Keratinocyte (primary cell): ENCODE results near the gene PRG3. TPM values are rescaled to one million over a fixed set of nuclear protein-coding genes. Genes with fewer than 3 reads are reported as not detected.
"Not testable (repeated sequence)": the region's sequence is repeated elsewhere in the genome, so short reads cannot be mapped to it uniquely, and the experiment has no call there.

Experiments used
- DNase-seq: peaks from one replicate; pipeline ENCODE4 v3.0.0-alpha.2; 2011; ENCODE audit warnings: low read depth, missing footprints, low spot score
- FAIRE-seq: peaks from 2 replicates; lab custom pipeline; 2011; peaks lifted over from hg19 to GRCh38; lab: Jason Lieb, UNC
- H2AFZ ChIP-seq: 2 replicates; pipeline ENCODE4 v1.6.0; 2012; ENCODE audit warnings: low read length, control low read depth, inconsistent platforms; ENCODE audit not compliant: control insufficient read depth
- H3K27ac ChIP-seq: 2 replicates; pipeline ENCODE4 v1.5.1; 2011; ENCODE audit warnings: low read length; ENCODE audit not compliant: control insufficient read depth, insufficient read depth
- H3K27me3 ChIP-seq: 3 replicates; pipeline ENCODE4 v1.6.0; 2011; ENCODE audit warnings: low read length; ENCODE audit not compliant: control insufficient read depth, insufficient read depth; ENCODE audit errors: extremely low read depth
- H3K36me3 ChIP-seq, 2 experiments: 2 replicates in 1 of 2; 3 replicates in 1 of 2; pipeline ENCODE4 v1.5.1; 2011; ENCODE audit warnings: low read length in 2 of 2, mild to moderate bottlenecking in 1 of 2; ENCODE audit not compliant: control insufficient read depth in 2 of 2, insufficient read depth in 2 of 2; ENCODE audit errors: extremely low read depth in 1 of 2
- H3K4me1 ChIP-seq: 3 replicates; pipeline ENCODE4 v1.5.1; 2011; ENCODE audit warnings: low read length; ENCODE audit not compliant: control insufficient read depth, insufficient read depth; ENCODE audit errors: extremely low read depth
- H3K4me2 ChIP-seq: 3 replicates; pipeline ENCODE4 v1.6.0; 2011; ENCODE audit warnings: low read depth, low read length; ENCODE audit not compliant: control insufficient read depth, insufficient read depth; ENCODE audit errors: extremely low read depth
- H3K4me3 ChIP-seq, 3 experiments: fragments of 200-600 bp in 1 of 3; sonication (generic) in 1 of 3; 2 replicates in 2 of 3; 3 replicates in 1 of 3; pipeline ENCODE4 v1.5.1; 2011 to 2016; ENCODE audit warnings: low read length in 3 of 3, mild to moderate bottlenecking in 3 of 3, control low read depth in 2 of 3, inconsistent platforms in 1 of 3, low read depth in 1 of 3, mixed read lengths in 1 of 3, mixed run types in 1 of 3, moderate library complexity in 1 of 3; ENCODE audit not compliant: control insufficient read depth in 2 of 3, insufficient read depth in 2 of 3; ENCODE audit errors: extremely low read depth in 1 of 3
- H3K79me2 ChIP-seq: 2 replicates; pipeline ENCODE4 v1.6.0; 2012; ENCODE audit warnings: low read length; ENCODE audit not compliant: control insufficient read depth, insufficient read depth
- H3K9ac ChIP-seq: 3 replicates; pipeline ENCODE4 v1.6.0; 2011; ENCODE audit warnings: low read length; ENCODE audit not compliant: control insufficient read depth, insufficient read depth; ENCODE audit errors: extremely low read depth
- H3K9me1 ChIP-seq: 3 replicates; pipeline ENCODE4 v1.6.0; 2011; ENCODE audit warnings: low read length; ENCODE audit not compliant: control insufficient read depth, insufficient read depth; ENCODE audit errors: extremely low read depth
- H3K9me3 ChIP-seq: 2 replicates; pipeline ENCODE4 v1.5.1; 2012; ENCODE audit warnings: low read depth, low read length; ENCODE audit not compliant: control insufficient read depth
- H4K20me1 ChIP-seq: 3 replicates; pipeline ENCODE4 v1.6.0; 2011; ENCODE audit warnings: low read length; ENCODE audit not compliant: control insufficient read depth, insufficient read depth; ENCODE audit errors: extremely low read depth
- EZH2 ChIP-seq: IDR thresholded peaks from one replicate; pipeline ENCODE4 v1.6.1; 2012; ENCODE audit warnings: inconsistent platforms, mild to moderate bottlenecking, low read length, moderate library complexity
- dilution Hi-C: fragments of 300-500 bp; cut with MboI; formaldehyde crosslinking; loops from one replicate; pipeline ENCODE4 v1.7.0; 2020; ENCODE audit warnings: low sequenced_read_pairs; ENCODE audit not compliant: extremely low pct_ligation_motif_present
- polyA plus RNA-seq, 5 experiments: library from polyadenylated mRNA; depleted of rRNA in 3 of 5; stranded (reverse) in 3 of 5; stranded (forward) in 1 of 5; unstranded in 1 of 5; fragments of >200 nt; gene quantifications; 1 replicate in 1 of 5; 2 replicates in 3 of 5; 3 replicates in 1 of 5; pipeline versions ENCODE4 v1.2.1 to v1.2.3, GENCODE V29; 2011 to 2012; ENCODE audit warnings: missing spikeins in 2 of 5, low read depth in 1 of 5, low replicate concordance in 1 of 5
- TF ChIP-seq, protein P1 (sequence below), 3 experiments: IDR thresholded peaks in 1 of 3; conservative IDR thresholded peaks in 1 of 3; optimal IDR thresholded peaks in 1 of 3; 2 replicates in 2 of 3; 3 replicates in 1 of 3; pipeline versions ENCODE3 to v1.5.1; 2011; ENCODE audit warnings: low read length in 3 of 3, mild to moderate bottlenecking in 3 of 3, moderate library complexity in 2 of 3, control low read depth in 1 of 3, inconsistent platforms in 1 of 3; ENCODE audit not compliant: insufficient read depth in 2 of 3; ENCODE audit errors: extremely low read depth in 1 of 3

Gene PRG3
- polyA plus RNA-seq, 1 donor (not counting 4 experiments of a cell fraction or from before 2014, with no cell fraction given): not detected

DNA sequence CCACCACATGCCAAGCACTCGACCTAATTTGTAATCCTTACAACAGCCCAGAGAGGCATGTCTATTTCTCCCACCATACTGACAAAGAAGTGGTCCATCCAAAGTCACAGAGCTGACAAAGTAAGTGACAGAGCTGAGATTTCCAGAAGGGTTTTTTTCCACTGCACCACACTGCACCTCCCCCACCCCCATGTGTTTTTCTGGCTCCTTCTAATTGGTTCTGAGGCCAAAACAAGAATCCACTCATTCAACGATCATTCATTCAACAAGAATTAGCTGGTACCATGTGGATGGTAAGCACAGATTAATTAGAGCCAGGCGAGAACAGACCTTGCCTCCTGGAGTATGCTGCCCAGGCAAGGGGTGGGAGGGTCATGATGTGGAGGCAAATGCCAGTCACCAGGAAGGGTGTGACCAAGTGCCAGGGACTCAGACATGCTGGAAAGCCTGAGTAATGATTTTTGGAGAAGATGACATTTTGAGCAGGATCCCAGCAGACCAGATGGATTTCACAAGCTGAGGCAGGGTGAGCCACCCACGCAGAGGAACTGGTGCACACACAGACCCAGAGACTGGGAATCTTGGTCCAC, 24.4 kb upstream of the PRG3 start:
- Histone ChIP-seq H3K9me3 (no peaks in the 10 kb centered on the region), H2AFZ (no peak overlapping the region), H3K4me1 (peaks cover 26% of the 10 kb centered on the region), H3K27ac (no peak overlapping the region), H3K9me1 (no peaks in the 10 kb centered on the region), H3K79me2 (no peaks in the 10 kb centered on the region), H3K36me3 (peaks cover 15 to 24% of the 10 kb centered on the region in 2 experiments), H3K4me3 (no peak overlapping the region), H3K9ac (no peak overlapping the region), H3K4me2 (no peak overlapping the region), H3K27me3 (no peaks in the 10 kb centered on the region), H4K20me1 (no peaks in the 10 kb centered on the region)
- DNase-seq (no peak), FAIRE-seq (peak; percentile 32)
- TF ChIP-seq EZH2: no peak
- TF ChIP-seq, protein P1, sequence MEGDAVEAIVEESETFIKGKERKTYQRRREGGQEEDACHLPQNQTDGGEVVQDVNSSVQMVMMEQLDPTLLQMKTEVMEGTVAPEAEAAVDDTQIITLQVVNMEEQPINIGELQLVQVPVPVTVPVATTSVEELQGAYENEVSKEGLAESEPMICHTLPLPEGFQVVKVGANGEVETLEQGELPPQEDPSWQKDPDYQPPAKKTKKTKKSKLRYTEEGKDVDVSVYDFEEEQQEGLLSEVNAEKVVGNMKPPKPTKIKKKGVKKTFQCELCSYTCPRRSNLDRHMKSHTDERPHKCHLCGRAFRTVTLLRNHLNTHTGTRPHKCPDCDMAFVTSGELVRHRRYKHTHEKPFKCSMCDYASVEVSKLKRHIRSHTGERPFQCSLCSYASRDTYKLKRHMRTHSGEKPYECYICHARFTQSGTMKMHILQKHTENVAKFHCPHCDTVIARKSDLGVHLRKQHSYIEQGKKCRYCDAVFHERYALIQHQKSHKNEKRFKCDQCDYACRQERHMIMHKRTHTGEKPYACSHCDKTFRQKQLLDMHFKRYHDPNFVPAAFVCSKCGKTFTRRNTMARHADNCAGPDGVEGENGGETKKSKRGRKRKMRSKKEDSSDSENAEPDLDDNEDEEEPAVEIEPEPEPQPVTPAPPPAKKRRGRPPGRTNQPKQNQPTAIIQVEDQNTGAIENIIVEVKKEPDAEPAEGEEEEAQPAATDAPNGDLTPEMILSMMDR (optimal IDR thresholded peaks at IDR 0.05 in 1 of 3, IDR thresholded peaks at IDR 0.05 in 1 of 3, conservative IDR thresholded peaks at IDR 0.05 in 1 of 3; ENCODE audit: extremely low read depth in 1 of 3, insufficient read depth in 2 of 3, low read length in 3 of 3): no peak
- dilution Hi-C loops: no loop called here

GRCh38 chr11:57403802-57404147, 22.8 kb upstream of the PRG3 start:
- H3K9ac ChIP-seq: no peak overlapping the region
- H3K36me3 ChIP-seq: peaks cover 9 to 11% of the 10 kb centered on the region in 2 experiments
- peaks cover 38% of the 10 kb centered on the region for H3K4me1 ChIP-seq
- dilution Hi-C loops: no loop called here
- no peaks in the 10 kb centered on the region for H3K27me3 ChIP-seq
- no peaks in the 10 kb centered on the region for H4K20me1 ChIP-seq
- no peak overlapping the region for H2AFZ ChIP-seq
- no peak for DNase-seq
- H3K9me3 ChIP-seq: no peaks in the 10 kb centered on the region
- H3K9me1 ChIP-seq: no peaks in the 10 kb centered on the region
- no peak overlapping the region for H3K4me2 ChIP-seq
- H3K27ac ChIP-seq: no peak overlapping the region
- H3K4me3 ChIP-seq: no peak overlapping the region
- FAIRE-seq: no peak
- TF ChIP-seq, protein P1 (optimal IDR thresholded peaks at IDR 0.05 in 1 of 3, IDR thresholded peaks at IDR 0.05 in 1 of 3, conservative IDR thresholded peaks at IDR 0.05 in 1 of 3; ENCODE audit: extremely low read depth in 1 of 3, insufficient read depth in 2 of 3, low read length in 3 of 3): no peak
- no peak for TF ChIP-seq EZH2
- no peaks in the 10 kb centered on the region for H3K79me2 ChIP-seq

DNA sequence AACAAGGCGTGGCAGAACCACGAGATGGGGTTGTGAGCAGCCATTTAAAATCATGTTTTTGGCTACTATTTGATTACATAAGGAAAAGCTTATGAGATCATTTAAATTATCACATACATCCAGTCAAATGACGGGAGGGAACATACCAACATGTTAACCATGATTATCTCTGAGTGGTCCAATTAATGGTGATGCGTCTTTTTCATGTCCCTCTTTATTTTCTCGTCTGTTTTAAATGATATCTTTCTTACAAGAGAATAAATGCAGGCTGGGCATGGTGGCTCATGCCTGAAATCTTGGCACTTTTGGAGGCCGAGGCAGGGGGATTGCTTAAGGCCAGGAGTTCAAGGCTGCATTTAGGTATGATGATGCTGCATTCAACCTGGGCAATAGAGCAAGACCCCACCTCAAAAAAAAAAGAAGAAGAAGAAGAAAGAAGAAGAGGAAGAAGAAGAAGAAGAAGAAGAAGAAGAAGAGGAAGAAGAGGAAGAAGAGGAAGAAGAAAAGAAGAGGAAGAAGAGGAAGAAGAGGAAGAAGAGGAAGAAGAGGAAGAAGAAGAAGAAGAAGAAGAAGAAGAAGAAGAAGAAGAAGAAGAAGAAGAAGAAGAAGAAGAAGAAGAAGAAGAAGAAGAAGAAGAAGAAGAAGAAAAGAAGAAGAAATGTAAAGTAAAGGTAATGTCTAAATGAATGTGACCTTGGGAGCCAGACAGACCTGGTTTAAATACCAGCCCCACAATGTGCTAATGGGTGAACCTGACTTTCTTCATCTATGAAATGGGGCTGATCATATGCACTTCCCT, 22.3 kb upstream of the PRG3 start:
- H3K4me2 ChIP-seq, FAIRE-seq, H3K79me2 ChIP-seq, H4K20me1 ChIP-seq, H2AFZ ChIP-seq, H3K9me3 ChIP-seq, H3K9ac ChIP-seq, H3K27ac ChIP-seq, H3K4me3 ChIP-seq, H3K36me3 ChIP-seq, dilution Hi-C loops, H3K27me3 ChIP-seq, DNase-seq, H3K9me1 ChIP-seq: not testable (repeated sequence)
- peaks cover 42% of the 10 kb centered on the region for H3K4me1 ChIP-seq
